Smooth muscle cell of the coronary artery (primary cell): ENCODE results near the gene CHAT. TPM values are rescaled to one million over a fixed set of nuclear protein-coding genes. Genes with fewer than 3 reads are reported as not detected.

Experiments used
- total RNA-seq: library from RNA; depleted of rRNA; stranded (reverse); fragments of >200 nt; gene quantifications from 2 replicates; pipeline ENCODE4 v1.2.3, GENCODE V29; 2014; ENCODE audit warnings: low replicate concordance

CHAT gene
- not detected in 2 replicates for total RNA-seq

GRCh38 chr10:49613882-49614241, at the start of gene CHAT:
TSS of gene CHAT (plus strand) at chr10:49614037. CDS start at chr10:49614190, 153 bp downstream.

GRCh38 chr10:49610114-49610457, 3.8 kb upstream of the CHAT start, which contains the start of gene SLC18A3:
TSS of gene SLC18A3 (plus strand) at chr10:49610310. CDS start at chr10:49610741, 431 bp downstream.

GRCh38 chr10:49679480-49679893, 65.7 kb downstream of the CHAT start, which contains the start of gene C10orf53:
TSS of gene C10orf53 (plus strand) at chr10:49679651. CDS start at chr10:49679698, 47 bp downstream.

Other genes starting within 250 kb of the CHAT start
- not detected in 2 replicates for gene DRGX, start 217.9 kb upstream of the CHAT start, total RNA-seq
- 38.5 and 62.4 TPM in 2 replicates for gene ERCC6, start 74.9 kb upstream of the CHAT start, total RNA-seq
- under 0.01 TPM in 1 of 2 replicates, not detected in the other for gene SLC18A3, start 3.7 kb upstream of the CHAT start, total RNA-seq
- gene C10orf53, start 65.6 kb downstream of the CHAT start, total RNA-seq, result not detected in 2 replicates
- gene OGDHL, start 148.3 kb downstream of the CHAT start, total RNA-seq, result 0.12 and 2.0 TPM in 2 replicates